ENCODE results near the gene RTCB. TPM values are rescaled to one million over a fixed set of nuclear protein-coding genes. Genes with fewer than 3 reads are reported as not detected.
"Not testable (repeated sequence)": the region's sequence is repeated elsewhere in the genome, so short reads cannot be mapped to it uniquely, and the experiment has no call there.

Gene RTCB
- total RNA-seq, 1 donor from 2014 or later = 76.2 TPM

DNA sequence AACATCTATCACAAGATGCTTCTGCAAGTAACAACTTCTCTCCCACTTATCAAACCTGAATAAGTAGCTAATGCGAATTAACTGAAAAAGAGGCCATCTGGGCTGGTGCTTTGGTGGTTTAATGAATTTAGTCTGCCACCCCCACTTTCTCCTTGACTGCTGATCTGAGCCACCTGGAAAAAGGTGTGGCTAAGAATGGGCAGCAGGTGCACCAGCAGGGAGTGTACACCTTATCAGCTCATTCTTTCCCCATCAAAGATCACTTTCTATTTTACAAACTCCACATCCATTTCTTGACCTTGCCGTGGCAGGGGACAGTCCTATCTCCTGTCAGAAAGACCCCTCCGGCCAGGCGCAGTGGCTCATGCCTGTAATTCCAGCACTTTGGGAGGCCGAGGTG lies 47.8 kb downstream of the RTCB start:
- Mint-ChIP-seq H3K4me3 (ENCODE audit: unreplicated experiment) (no peak overlapping the region), H3K27me3 (ENCODE audit: unreplicated experiment) (peaks cover 7% of the 10 kb centered on the region), H3K36me3 (ENCODE audit: unreplicated experiment) (no peaks in the 10 kb centered on the region), H3K4me1 (ENCODE audit: unreplicated experiment) (no peaks in the 10 kb centered on the region), H3K27ac (ENCODE audit: unreplicated experiment) (no peak overlapping the region), H3K9me3 (ENCODE audit: unreplicated experiment) (no peaks in the 10 kb centered on the region)
- no peak for DNase-seq (ENCODE audit: extremely low spot score, unreplicated experiment)
- TF ChIP-seq, protein P1, sequence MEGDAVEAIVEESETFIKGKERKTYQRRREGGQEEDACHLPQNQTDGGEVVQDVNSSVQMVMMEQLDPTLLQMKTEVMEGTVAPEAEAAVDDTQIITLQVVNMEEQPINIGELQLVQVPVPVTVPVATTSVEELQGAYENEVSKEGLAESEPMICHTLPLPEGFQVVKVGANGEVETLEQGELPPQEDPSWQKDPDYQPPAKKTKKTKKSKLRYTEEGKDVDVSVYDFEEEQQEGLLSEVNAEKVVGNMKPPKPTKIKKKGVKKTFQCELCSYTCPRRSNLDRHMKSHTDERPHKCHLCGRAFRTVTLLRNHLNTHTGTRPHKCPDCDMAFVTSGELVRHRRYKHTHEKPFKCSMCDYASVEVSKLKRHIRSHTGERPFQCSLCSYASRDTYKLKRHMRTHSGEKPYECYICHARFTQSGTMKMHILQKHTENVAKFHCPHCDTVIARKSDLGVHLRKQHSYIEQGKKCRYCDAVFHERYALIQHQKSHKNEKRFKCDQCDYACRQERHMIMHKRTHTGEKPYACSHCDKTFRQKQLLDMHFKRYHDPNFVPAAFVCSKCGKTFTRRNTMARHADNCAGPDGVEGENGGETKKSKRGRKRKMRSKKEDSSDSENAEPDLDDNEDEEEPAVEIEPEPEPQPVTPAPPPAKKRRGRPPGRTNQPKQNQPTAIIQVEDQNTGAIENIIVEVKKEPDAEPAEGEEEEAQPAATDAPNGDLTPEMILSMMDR (IDR thresholded peaks at IDR 0.05) = no peak

DNA sequence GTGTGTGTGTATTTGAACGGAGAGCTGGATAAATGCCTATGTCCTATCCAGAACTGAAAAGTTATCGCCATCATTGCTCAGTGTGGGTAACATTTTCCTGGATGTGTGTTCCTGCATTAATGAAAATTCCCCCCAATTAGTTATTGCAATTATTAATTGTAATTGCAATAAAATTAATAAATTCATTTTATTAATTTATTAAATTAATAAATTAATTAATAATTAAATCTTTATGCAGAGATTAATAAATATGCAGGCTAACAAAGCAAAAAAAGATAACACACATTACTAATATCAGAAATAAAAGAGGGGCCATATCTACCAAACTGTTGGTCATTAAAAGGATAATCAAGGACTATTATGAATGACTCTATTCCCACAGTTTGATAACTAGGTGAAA lies 50.8 kb downstream of the RTCB start:
- H3K4me1 Mint-ChIP-seq (ENCODE audit: unreplicated experiment) = no peaks in the 10 kb centered on the region
- no peak overlapping the region for H3K27ac Mint-ChIP-seq (ENCODE audit: unreplicated experiment)
- no peak for DNase-seq (ENCODE audit: extremely low spot score, unreplicated experiment)
- peaks cover 7% of the 10 kb centered on the region for H3K27me3 Mint-ChIP-seq (ENCODE audit: unreplicated experiment)
- H3K4me3 Mint-ChIP-seq (ENCODE audit: unreplicated experiment) = no peak overlapping the region
- TF ChIP-seq, protein P1 (IDR thresholded peaks at IDR 0.05) = no peak
- H3K36me3 Mint-ChIP-seq (ENCODE audit: unreplicated experiment) = no peaks in the 10 kb centered on the region
- no peaks in the 10 kb centered on the region for H3K9me3 Mint-ChIP-seq (ENCODE audit: unreplicated experiment)

DNA sequence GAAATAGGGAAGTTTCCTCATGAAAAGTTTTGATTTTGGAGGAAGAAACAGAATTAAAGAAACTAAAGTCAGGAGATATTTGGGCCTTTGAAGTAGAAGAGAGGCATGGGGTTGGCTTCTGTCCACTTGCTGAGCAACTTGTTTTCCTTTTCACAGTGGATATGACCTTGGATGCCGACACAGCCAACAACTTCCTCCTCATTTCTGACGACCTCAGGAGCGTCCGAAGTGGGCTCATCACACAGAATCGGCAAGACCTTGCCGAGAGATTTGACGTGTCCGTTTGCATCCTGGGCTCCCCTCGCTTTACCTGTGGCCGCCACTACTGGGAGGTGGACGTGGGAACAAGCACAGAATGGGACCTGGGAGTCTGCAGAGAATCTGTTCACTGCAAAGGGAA lies 52.0 kb downstream of the RTCB start:
- DNase-seq (ENCODE audit: extremely low spot score, unreplicated experiment); H3K36me3 Mint-ChIP-seq (ENCODE audit: unreplicated experiment); H3K4me1 Mint-ChIP-seq (ENCODE audit: unreplicated experiment); H3K27me3 Mint-ChIP-seq (ENCODE audit: unreplicated experiment); H3K9me3 Mint-ChIP-seq (ENCODE audit: unreplicated experiment); H3K4me3 Mint-ChIP-seq (ENCODE audit: unreplicated experiment); H3K27ac Mint-ChIP-seq (ENCODE audit: unreplicated experiment): not testable (repeated sequence)

DNA sequence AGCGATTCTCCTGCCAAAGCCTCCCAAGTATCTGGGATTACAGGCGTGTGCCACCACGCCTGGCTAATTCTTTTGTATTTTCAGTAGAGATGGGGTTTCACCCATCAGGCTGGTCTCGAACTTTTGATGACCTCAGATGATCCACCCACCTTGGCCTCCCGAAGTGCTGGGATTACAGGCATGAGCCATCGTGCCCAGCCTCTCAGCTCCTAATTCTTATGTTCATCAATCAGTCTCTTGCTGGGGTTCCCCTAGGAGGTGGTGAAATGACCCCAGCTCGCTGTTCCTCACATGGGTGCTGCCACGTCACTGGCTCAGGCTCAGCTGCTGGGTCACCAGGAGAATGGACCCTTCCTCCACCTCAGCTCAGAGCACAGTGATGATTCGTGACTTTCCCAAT lies 54.5 kb downstream of the RTCB start, which contains the start of gene RFPL3:
RFPL3 (plus strand) TSS at position 301 of the 400 bp plus-strand sequence. CDS start 205 bp downstream, outside the sequence.
- H3K4me1 Mint-ChIP-seq (ENCODE audit: unreplicated experiment); H3K27me3 Mint-ChIP-seq (ENCODE audit: unreplicated experiment): not testable (repeated sequence)

DNA sequence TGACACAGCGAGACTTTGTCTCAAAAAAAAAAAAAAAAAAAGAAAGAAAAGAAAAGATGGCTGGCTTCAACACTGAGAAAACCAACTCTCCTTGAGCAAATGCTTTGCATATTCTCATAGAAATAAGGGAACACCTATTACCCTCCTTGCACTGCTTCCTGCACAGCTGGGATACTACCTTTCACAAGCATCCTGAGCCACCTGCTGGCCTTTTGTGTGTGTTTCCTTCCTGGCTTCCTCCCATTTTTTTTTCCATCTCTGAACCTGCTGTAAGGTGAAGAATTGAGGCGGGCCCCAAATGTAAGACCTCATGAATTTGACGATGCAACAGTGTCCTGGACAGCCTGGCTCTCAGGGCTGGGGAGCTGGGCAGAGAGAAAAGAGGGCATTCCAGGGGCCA lies 56.3 kb downstream of the RTCB start:
- Mint-ChIP-seq H3K4me3 (ENCODE audit: unreplicated experiment) (no peak overlapping the region), H3K36me3 (ENCODE audit: unreplicated experiment) (no peaks in the 10 kb centered on the region), H3K9me3 (ENCODE audit: unreplicated experiment) (no peaks in the 10 kb centered on the region), H3K4me1 (ENCODE audit: unreplicated experiment) (no peaks in the 10 kb centered on the region), H3K27me3 (ENCODE audit: unreplicated experiment) (no peaks in the 10 kb centered on the region), H3K27ac (ENCODE audit: unreplicated experiment) (no peak overlapping the region)
- TF ChIP-seq, protein P1 (IDR thresholded peaks at IDR 0.05) = no peak
- no peak for DNase-seq (ENCODE audit: extremely low spot score, unreplicated experiment)

More for the DNA sequence above, 54.5 kb downstream of the RTCB start, which contains the start of gene RFPL3:
- H3K36me3 Mint-ChIP-seq (ENCODE audit: unreplicated experiment); H3K27ac Mint-ChIP-seq (ENCODE audit: unreplicated experiment); H3K4me3 Mint-ChIP-seq (ENCODE audit: unreplicated experiment); DNase-seq (ENCODE audit: extremely low spot score, unreplicated experiment); H3K9me3 Mint-ChIP-seq (ENCODE audit: unreplicated experiment): not testable (repeated sequence)

DNA sequence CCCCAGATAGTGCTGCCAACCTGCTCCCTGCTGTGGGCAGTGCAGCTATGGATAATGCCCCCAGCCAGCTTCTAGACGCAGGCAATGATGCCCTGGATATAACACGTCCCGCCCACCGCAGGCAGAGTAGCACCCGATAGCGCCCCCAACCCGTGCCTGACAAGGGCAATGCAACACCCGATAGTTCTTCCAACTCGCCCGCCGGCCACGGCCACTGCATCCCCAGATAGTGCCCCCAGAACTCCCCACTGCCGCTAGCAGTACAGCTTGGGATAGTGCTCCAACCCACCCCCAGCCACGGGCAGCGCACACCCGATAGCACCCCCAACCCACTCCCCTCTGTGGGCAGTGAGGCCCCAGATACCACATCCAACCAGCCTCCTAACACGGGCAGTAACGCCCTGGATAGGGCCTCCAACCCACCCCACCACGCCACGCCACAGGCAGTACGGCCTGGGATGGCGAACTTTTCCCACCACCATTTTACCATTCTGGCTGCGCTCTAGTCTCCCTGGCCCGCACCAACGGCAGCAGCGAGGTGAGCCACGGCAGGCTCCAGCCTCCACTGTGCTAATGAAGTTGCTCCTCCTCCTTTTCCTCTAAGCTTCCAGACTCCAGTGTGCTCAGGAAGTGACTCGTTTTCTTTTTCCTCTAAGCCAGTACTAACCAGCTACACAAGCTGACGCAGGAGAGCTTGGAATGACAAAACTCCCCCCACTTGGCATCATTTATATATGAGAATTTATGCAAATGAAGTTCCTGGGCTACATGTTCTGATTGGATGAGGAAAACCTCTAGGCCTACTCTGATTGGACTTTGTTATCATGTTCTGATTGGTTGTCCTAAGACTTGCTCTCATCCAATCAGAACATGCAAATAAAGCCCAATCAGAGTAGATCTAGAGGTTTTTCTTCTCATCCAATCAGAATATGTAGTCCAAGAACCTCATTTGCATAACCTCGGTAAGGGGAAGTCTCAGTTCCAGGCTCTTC lies 57.4 kb downstream of the RTCB start:
- TF ChIP-seq, protein P1 (IDR thresholded peaks at IDR 0.05) = no peak
- H3K4me3 Mint-ChIP-seq (ENCODE audit: unreplicated experiment) = no peak overlapping the region
- H3K27me3 Mint-ChIP-seq (ENCODE audit: unreplicated experiment) = no peaks in the 10 kb centered on the region
- no peak overlapping the region for H3K27ac Mint-ChIP-seq (ENCODE audit: unreplicated experiment)
- H3K36me3 Mint-ChIP-seq (ENCODE audit: unreplicated experiment) = no peaks in the 10 kb centered on the region
- no peak for DNase-seq (ENCODE audit: extremely low spot score, unreplicated experiment)
- H3K9me3 Mint-ChIP-seq (ENCODE audit: unreplicated experiment) = no peaks in the 10 kb centered on the region
- no peaks in the 10 kb centered on the region for H3K4me1 Mint-ChIP-seq (ENCODE audit: unreplicated experiment)
